ENCODE data around the gene PHAF1.
"Not testable (repeated sequence)": the region's sequence is repeated elsewhere in the genome, so short reads cannot be mapped to it uniquely, and the experiment has no call there.

Gene PHAF1

GRCh38 chr16:67105246-67105645 lies 4.5 kb upstream of the PHAF1 start:
- no peak for DNase-seq (ENCODE audit: low read depth)

GRCh38 chr16:67105881-67106280 lies 3.9 kb upstream of the PHAF1 start:
- DNase-seq (ENCODE audit: low read depth): no peak

- DNase-seq (ENCODE audit: low read depth): no peak
These were observed 1.3 kb upstream of the PHAF1 start for GRCh38 chr16:67108489-67108888.

- no peak for DNase-seq (ENCODE audit: low read depth)
These were observed 772 bp upstream of the PHAF1 start for GRCh38 chr16:67108931-67109406.

GRCh38 chr16:67111951-67112444 lies 2.3 kb downstream of the PHAF1 start:
- no peak for DNase-seq (ENCODE audit: low read depth)

- DNase-seq (ENCODE audit: low read depth): no peak
These were observed 3.1 kb downstream of the PHAF1 start for GRCh38 chr16:67112591-67113399.

- no peak for DNase-seq (ENCODE audit: low read depth)
These were observed 5.1 kb downstream of the PHAF1 start for GRCh38 chr16:67114793-67115192.

GRCh38 chr16:67115639-67116038 lies 5.9 kb downstream of the PHAF1 start:
- no peak for DNase-seq (ENCODE audit: low read depth)

- no peak for DNase-seq (ENCODE audit: low read depth)
These were observed 6.9 kb downstream of the PHAF1 start for GRCh38 chr16:67116388-67117311.

GRCh38 chr16:67117716-67118115 lies 8.0 kb downstream of the PHAF1 start:
- DNase-seq (ENCODE audit: low read depth): no peak

- DNase-seq (ENCODE audit: low read depth): no peak
These were observed 10.3 kb downstream of the PHAF1 start for GRCh38 chr16:67120025-67120424.

GRCh38 chr16:67122799-67123198 lies 13.1 kb downstream of the PHAF1 start:
- not testable (repeated sequence) for DNase-seq (ENCODE audit: low read depth)

- DNase-seq (ENCODE audit: low read depth): no peak
These were observed 18.7 kb downstream of the PHAF1 start for GRCh38 chr16:67128417-67128816.

GRCh38 chr16:67128887-67129286 lies 19.1 kb downstream of the PHAF1 start:
- DNase-seq (ENCODE audit: low read depth): no peak

- no peak for DNase-seq (ENCODE audit: low read depth)
These were observed 19.7 kb downstream of the PHAF1 start for GRCh38 chr16:67129422-67129821.

GRCh38 chr16:67137605-67138004 lies 27.9 kb downstream of the PHAF1 start:
- no peak for DNase-seq (ENCODE audit: low read depth)

- no peak for DNase-seq (ENCODE audit: low read depth)
These were observed 31.6 kb downstream of the PHAF1 start for GRCh38 chr16:67141391-67141790.

- no peak for DNase-seq (ENCODE audit: low read depth)
These were observed 32.6 kb downstream of the PHAF1 start for GRCh38 chr16:67142342-67142741.

GRCh38 chr16:67144943-67145342 lies 35.2 kb downstream of the PHAF1 start:
- no peak for DNase-seq (ENCODE audit: low read depth)

GRCh38 chr16:67145746-67146145 lies 36.0 kb downstream of the PHAF1 start:
- DNase-seq (ENCODE audit: low read depth): no peak

GRCh38 chr16:67146523-67147357 lies 37.0 kb downstream of the PHAF1 start:
- no peak for DNase-seq (ENCODE audit: low read depth)
